Fibroblast of skin of abdomen (primary cell): ENCODE measurements around the gene SHF.
A peak's percentile ranks its signal among the peaks of the same experiment; 100 is the strongest.

Experiments used
- DNase-seq: peaks from one replicate; pipeline ENCODE4 v3.0.0-alpha.2; 2013

The SHF gene

DNA sequence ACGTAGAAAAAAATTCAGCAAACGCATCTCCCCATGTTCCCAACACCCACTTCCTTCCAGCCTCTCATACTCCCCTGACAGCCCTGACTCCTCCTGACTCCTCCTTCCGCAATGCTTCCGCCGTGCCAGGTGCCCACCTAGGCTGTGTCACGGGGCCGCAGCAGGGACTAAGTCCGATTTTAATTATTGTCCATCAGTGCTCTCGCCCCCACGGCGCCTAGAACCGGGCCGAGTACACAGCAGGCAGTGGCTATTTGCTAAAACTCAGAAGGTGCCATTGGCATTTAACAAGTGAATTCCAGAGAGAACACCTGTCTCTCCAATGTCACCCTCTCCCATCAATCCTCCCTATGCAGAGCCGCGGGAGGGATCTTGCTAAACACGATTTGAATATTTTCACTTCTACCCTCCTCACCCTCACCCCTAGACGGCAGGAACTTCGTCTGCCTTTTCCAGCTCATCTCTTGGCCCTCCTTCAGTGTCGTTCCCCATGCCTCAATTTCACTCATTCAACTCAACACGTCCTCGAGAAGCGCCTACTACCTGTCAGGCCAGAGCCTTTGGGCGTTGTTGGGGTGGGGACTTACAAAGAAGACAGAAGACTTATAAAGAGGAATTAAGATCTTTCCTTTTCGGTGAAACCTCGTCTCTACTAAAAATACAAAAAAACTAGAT is 11.5 kb upstream of the SHF start:
- no peak for DNase-seq

DNA sequence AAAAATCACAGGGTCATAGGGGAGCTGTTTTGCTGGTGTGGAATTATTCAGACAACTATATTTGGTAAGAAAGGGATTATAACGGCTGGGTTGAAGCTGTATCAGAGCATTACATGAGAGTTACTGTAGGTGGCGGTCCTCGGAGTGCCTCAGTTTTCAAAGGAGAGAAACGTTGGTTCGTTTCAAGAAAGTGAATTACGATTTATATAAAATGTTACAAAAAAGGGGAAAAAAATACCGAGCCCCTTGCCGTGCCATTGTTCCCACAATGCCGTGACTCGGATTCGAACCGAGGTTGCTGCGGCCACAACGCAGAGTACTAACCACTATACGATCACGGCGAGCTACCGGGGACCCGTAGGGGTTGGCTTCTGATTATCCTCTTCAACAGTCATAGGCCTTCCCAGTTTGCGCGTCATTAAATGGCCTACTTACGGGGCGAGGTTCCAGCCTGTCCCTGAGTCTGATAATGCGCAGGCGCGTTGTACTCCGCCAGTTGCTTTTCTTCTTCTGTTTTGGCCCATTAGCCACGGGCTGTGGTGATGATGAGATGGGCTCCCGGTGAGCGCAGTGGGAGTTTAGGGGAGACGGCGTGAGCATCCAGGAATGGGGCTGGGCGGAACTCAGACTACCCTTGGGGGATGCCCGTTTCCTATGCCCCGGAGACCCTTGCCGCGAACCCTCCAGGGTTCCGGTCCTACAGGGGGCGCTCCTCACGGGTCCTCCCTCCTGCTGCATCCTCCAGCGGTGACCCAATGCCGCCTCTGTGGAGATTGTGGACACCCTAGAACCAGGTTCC is 10.8 kb upstream of the SHF start:
- DNase-seq: peak; percentile 97

DNA sequence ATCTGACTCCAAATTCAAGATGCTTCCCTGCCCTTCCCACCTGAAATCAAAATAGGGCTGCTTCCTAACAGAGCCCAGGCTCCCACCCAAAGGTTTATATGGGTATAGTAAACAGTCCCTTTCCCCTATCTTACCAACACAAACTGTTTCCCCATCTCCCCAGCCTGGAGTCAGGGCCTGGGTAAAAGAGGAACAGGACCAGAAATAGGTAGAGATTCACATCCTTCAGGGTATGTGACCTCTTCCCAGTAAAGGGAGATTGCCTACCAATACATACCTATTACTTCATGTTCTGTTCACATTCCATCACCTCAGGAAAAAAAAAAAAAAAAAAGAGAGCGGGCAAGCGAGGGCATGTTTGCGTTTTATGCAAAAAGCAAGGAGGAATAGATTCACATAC is 9.7 kb upstream of the SHF start:
- no peak for DNase-seq

DNA sequence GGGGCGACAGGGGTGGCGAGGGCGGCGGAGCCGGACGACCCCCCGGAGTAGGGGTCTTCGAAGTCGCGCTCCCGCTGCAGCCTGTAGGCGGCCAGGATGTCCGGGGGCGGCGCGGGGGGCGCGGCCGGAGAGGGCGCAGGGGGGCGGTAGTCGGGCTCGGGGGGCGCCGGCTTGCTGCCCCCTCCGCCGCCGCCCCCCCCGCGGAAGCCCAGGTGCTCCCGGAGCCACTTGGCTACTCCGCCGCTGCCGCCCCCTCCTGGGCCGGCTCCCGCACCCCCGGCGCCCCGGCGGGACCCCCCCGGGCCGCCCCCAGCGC is 230 bp downstream of the SHF start:
- DNase-seq: no peak

DNA sequence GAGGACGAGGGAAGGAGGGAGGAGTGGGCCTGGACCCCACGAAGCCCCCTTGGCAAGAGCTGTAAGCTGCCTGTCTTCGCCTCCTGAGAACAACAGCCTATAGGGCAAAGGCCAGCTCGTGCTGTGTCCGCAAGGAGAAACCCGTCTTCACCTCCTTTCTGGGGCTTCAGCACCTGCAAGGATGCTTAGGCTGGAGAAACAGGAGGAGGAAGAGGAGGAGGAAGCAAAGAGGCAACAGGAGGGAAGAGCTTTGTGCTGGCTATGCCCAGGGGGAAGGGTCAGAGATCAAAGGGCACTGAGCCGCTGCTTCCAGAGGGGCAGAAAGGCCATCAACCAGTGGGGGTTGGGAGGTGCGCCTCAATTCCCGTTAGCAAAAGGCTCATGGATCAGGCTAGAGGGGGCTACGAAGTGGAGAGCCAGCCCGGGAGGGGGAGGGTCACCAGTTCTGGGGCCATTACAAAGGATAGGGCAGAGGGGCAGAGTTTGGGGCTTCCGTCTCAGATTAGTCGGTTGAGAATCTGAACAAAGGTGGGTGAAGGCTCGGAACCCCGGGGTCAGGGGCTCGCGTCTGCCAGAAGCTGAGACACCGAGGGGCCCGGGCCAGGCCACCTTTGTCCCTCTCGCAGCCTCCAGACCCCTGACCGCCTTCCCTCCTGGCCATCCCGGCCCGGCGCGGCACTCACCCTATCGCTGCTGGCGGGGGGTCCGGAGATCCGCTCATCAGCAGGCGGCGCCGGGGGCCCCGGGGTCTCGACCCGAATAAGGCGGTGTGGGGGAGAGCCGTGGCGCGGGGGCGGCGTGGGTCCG is 792 bp downstream of the SHF start:
- DNase-seq: no peak

DNA sequence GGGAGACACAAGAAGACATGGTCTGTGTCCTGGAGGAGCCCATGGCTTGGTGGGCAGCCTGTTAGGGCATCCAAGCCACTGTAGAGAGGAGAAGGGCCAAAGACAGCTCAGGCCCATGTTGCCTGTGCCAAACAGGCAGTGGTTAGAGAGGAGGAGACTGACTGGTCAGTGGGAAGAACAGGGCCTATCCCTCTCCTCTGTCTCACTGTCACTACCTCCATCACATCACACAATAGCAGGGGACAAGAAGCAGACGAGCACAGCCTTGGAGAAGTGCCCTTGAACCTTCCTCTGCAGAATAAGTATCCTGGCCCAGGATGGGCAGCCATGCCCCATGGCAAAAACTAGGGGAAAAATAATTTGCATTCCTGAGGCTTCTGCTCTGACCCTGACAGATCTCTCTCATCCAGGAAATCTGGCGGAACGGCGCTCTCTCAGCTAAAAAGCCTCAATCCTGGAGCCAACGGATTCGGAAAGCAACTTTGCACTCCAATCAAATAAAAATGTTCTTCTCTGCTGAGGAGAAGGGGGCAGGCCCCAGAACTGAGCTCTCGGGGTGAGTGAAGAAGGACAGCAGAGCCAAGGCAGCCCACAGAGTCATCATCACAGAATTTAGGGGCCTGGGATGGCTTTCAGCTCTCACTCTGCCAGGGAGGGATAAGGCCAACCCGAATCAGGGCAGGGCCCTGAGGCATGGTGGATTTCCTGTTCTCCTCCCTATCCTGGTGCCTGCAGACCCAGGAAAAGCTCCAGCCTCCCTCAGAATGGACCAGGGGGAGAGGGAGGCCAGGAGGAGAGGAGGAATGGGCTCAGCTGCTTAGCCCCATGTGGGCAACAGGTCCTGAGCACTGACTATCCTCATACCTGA is 1.6 kb downstream of the SHF start:
- DNase-seq: peak; percentile 31

DNA sequence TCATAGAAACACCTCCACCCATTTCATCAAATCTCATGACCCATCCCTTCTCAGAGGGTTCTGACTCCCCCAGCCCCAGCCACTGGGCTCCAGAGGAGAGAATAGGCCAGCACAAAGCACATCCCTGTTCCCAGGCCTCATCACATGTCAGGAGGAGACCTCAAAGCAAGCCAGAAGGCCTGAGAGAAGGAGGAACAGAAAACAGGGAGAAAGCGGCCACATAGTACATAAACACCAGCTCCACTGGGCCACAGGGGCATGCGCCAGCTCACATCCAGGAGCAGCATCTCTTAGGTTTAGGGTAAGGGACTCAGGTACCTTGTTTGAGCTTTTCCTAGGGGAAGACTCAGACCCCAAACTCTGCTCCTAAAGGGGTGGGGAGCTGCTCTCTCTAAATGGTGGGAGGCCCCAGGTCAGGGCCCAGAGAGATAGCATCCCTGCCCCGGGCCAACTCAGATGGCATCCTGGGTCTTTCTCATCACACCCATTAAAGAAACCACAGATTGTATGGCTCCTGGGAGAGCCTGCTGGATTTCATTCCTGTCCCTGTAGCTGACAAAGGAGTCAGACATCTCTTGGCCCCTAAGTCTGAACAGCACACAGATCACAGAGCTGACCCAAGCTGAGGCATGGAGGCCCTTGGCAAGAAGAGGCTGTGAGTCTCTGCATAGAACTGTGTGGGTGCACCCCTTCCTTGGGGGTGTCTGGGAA is 2.5 kb downstream of the SHF start:
- DNase-seq: no peak

DNA sequence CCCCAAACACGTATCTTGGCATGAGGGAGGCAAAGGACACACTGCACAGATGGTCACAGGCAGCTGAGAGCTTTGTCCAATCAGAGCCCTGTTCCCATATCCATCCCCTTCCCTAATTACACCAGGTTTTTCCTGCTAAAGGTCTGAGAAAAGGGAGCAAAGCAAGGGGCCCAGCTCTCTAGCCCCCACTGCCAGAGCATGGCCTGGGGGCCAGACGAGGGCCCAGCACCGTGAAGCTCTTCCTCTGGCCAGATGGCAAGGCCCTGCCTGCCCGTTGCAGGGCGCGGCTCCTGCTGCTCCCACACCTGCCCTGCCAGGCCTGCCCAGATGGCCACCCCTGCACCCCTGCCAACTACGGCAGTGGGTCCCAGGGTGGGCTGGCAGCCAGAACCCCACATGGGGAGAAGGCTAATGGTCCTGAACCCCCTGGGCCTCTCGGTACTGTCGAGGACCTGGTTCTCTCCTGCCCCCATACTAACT is 3.2 kb downstream of the SHF start:
- no peak for DNase-seq

DNA sequence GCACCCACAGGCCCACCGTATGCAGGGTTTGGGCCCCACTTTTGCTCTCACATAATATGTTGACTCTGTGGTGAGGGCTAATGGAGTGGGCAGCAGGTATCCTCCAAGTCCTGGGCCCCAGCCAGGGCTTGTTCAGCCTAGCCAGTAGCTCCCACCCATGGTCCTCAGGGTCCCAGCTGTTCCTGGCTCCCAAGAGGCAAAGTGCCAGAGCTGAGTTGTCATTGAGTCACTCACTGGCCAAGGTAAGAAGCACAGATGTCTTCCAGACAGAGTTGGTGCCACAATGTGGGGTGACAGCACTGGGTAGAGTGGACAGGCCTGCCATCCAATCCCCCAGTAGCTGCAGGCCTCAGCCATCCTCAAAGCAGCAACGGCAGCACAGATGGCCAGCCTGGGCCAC is 4.3 kb downstream of the SHF start:
- no peak for DNase-seq

DNA sequence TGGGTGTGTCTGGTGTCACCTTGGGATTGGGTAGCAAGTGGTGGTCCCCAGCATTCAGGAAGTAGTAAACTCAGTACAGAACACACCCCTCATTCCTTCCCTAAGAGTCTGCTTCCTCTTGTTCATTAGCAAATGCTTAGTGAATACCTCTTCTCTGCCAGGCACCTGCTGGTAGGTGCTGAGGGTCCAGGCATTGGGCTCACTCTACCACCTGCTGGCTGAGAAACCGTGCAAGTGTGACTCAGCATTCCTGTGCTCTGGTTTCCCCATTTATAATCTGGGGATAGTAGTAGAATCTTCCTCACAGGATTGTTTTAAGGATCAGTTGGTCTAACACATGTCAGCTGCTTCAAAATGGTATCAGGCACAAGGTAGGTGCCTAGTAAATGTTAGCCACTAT is 4.8 kb downstream of the SHF start:
- DNase-seq: no peak

DNA sequence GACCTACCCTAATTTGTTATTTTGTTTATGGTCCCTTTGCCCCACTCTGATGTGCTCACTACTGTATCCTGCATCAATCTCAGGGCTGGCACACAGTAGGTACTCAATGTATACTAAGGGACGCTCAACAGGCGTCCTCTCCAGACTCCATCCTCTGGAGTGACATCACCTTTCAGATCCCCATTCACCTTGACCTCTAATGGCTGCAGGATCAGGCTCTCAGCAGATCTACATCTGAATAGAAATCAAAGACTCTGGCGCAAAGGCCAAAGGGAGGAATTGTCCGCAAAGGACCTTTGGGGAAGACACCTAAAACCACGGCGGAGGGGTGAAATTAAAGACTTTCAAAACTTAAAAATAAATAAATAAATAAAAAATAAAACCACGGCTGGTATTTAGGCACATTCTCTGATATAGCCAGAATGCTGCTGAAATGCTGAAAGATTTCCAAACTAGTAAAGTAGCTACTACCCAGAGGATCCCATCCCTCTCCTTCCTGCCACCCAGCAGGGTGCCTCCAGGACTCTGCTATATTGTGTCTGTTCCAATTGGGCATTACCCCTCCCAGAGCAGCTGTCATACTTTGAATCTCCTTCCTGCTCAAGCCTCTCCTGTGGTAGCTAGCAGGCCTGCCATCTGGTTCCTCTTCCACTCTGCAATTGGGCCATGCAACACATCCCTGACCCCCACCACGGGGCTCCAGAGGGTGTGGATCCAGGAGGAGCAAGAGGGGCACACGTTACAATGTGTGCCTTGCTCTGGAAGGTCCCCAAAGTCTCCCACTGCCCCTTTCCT is 6.1 kb downstream of the SHF start:
- DNase-seq: no peak

DNA sequence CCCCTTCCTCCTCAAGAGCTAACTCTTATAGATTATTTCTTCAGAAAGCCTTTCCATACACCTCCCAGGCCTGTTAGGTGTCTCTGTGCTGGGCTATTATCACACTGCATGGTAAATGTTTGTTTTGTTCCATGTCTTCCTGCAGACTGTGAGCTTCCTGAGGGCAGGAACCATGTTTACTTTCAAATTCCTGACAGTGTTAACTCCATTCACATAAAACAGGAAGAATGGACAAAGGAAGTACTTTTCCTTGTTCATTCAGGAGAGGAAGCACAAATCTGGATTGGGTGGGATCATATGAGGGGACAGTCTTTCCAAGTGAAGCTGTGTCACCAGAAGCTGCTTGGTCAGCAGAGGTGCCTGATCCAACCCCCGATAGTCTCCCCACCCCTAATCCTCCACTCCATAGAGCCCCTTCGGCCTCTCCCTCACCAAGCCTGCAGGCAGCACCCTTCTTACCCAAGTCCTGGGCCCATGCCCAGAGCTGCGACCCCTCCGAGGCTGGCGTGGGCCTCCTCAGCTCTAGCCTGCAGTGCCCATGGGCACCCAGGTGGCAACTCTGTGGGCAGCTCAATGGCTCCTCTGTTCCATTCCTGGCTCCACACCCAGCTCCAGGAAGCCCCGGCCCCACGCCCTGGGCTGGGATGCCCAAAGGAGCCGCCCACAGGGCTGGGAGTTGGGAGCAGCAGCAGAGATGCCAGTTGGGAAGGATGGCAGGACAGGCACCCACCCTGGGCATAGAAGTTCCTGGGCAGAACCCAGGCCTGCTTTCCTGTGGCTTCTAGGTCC is 6.9 kb downstream of the SHF start:
- DNase-seq: no peak

DNA sequence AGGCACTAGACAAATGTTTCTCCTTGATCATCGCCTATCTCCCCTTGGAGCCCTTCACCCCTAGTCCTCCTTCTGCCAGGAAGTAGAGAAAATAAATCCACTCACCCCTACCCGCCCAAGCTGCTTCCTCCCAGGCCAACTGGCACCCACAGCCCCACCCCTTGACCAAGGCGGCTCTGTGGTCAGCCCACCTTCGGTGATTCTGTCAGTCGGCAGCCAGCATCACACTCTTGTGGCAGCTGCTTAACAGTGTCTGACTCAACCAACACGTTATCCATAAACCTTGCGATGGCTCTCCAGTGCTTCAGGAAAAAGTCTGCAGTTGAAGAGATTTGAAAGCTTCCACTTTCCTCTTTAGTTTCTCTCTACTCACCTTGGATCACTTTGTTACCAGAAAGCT is 7.6 kb downstream of the SHF start:
- DNase-seq: no peak

DNA sequence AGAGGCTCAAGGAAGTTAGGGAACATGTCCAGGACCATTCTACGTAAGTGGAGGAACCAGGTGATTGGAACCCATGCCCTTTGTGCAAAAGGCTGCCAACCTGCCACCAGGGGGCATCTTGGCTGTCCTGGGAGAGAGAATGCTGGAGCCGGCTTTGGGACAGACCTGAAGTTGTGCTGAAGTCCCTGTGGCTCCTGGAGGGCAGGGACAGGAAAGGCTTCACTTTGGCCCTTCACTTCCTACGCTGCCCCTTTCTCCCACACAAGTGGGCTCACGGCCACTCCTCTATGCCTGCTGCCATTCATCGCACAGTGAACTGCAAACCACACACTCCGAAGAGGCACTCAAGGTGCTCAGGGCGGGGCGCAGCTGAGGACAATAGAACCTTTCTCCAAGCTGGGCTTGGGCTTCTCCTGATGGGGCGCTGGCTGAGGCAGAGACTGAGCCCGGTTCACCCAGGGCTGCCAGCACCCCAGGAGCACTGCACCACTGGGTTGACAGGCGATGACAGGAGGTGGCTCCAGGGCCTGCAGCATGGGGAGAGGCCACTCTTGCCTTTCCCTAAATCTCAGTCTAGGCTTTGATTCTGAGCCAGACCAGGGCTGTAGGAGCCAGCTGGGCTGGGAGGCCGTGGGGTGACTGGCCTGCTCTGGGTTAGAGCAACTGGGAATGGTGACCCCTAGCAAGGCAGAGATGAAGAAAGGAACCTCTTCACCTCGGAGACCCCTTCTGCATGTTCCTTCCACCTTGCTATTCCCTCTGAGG is 8.4 kb downstream of the SHF start:
- DNase-seq: no peak

DNA sequence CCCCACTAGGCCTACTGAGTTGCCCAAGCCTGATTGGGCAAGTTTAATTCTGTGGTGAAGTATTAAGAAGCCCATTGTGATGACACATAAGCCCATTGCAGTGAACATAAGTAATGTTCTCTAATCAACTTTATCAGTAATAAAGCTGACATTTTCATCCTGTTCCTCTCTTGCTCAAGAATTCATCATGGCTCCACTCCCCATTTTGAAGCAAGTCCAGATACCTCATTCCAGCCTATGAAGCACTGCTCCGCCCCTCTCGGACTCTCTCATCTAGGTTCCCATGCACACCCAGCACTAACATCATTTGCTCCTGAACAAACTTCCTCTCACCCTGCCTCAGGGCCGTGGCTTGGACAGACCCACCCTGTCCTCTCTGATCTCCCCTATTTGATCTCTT is 10.5 kb downstream of the SHF start:
- no peak for DNase-seq

DNA sequence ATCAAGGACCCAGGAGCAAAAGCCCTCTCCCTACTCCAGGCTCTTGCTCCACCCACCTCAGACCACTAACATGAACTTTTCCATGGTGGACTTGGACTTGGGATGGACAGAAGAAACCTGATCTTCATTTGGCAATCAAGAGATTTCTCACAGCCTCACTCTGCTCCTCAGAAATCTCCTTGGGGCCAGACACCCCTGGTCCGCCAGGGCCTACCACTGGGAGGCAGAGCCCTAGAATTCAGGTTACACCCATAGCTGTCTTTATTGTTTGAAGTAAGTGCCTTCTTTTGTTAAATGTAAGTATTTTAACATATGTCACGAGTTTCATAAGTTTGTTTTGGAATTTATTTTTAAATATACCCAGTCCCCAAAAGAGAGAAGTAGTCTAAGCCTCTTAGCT is 13.2 kb downstream of the SHF start:
- DNase-seq: no peak

DNA sequence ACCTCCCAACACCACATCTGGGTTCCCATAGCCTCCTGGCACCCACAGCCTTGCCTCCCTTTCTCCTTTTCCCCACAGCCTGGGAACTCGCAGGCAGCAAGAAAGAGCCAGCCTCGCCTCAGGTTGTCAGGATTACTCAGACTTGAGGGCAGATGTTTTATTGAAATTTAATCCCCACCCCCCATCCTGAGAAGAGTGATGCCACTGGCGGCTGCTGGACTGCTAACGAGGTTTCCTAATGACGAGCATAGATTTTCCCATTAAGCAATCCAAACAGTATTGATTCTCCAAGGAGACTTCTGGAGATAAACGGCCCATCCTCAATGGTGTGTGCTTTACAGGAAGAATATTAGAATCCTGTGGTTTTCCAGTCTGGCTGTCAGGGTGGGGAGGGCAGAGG is 13.7 kb downstream of the SHF start:
- no peak for DNase-seq

DNA sequence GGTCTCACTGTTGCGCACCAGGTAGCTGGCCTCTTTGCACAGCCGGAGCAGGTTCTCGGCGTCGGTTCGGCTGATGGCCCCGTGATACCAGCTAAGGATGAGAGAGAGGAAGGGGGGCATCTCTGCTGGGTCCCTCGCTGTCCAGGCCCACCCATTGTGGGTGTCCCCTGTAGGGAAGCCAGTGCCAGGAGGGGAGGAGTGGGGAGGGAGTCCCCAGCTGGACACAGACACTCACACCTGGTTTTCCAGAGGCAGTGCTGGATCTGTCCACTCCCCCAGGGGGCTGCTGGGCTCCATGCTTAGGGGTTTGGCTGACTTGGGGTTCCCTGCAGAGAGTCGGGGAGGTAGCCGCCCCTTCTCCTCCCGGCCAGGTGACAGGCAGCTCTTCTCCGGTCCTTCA is 15.9 kb downstream of the SHF start:
- no peak for DNase-seq
